GM12865 (cell line): ENCODE data around the gene STX7.
"Not testable (repeated sequence)": the region's sequence is repeated elsewhere in the genome, so short reads cannot be mapped to it uniquely, and the experiment has no call there.

Experiments
- DNase-seq: peaks from one replicate; pipeline ENCODE4 v3.0.0; 2010; ENCODE audit warnings: low read depth
- H3K4me3 ChIP-seq: 2 replicates; pipeline ENCODE4 v1.5.1; 2011; ENCODE audit warnings: mild to moderate bottlenecking, low read depth, low read length, control low read depth
- CTCF ChIP-seq: IDR thresholded peaks from 2 replicates; pipeline ENCODE4 v1.5.1; 2011; ENCODE audit warnings: low read length, control low read depth, low read depth, inconsistent platforms; ENCODE audit not compliant: insufficient read depth; ENCODE audit errors: missing control alignments

The STX7 gene, protein sequence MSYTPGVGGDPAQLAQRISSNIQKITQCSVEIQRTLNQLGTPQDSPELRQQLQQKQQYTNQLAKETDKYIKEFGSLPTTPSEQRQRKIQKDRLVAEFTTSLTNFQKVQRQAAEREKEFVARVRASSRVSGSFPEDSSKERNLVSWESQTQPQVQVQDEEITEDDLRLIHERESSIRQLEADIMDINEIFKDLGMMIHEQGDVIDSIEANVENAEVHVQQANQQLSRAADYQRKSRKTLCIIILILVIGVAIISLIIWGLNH

GRCh38 chr6:132512638-132513632 lies at the start of gene STX7:
Gene STX7 (minus strand): TSS chr6:132513116. CDS start chr6:132503530, 9,586 bp downstream.
- DNase-seq, result peak; percentile 90
- peak within 1 kb of the TSS; percentile 88 for H3K4me3 ChIP-seq
- no peak for TF ChIP-seq CTCF

DNA sequence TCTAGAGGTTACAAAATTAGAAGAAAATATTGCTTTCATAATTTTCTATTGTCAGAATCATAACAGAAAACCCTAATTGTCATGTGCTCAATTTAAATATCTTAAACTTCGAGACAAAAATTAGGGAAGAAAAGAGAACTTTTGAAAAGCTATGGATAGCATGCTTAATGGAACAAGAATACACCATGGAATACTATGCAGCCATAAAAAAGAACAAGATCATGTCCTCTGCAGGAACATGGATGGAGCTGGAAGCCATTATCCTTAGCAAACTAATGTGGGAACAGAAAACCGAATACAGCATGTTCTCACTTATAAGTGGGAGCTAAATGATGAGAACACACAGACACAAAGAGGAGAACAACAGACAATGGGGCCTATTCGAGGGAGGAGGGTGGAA lies 47.2 kb upstream of the STX7 start:
- H3K4me3 ChIP-seq, DNase-seq: not testable (repeated sequence)

DNA sequence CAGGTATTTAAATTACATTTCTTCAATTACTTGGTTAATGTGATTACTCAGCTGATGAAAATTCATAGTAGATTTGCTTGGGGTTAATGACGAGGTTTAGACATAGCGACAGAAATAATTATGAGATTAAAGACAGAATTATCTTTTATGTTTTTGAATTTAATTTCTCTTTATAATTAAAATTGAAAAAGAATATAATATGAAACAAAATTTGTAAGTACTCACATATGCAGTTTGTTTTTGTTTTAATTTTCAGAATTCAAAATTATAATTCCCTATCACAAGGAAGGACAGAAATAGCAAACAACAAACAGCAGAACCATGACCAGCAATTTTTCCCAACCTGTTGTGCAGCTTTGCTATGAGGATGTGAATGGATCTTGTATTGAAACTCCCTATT lies 39.5 kb upstream of the STX7 start, which contains the start of gene TAAR8:
Gene TAAR8, plus strand, starts transcription at position 301 of the 400 bp plus-strand sequence. Its CDS starts 21 bp downstream, at position 322.
- TF ChIP-seq CTCF, result no peak
- no peak for DNase-seq
- no peak within 1 kb of the TSS for H3K4me3 ChIP-seq

- no peak overlapping the region for H3K4me3 ChIP-seq
- TF ChIP-seq CTCF, result no peak
- DNase-seq, result no peak
Measured at GRCh38 chr6:132551214-132551613, 38.3 kb upstream of the STX7 start.

DNA sequence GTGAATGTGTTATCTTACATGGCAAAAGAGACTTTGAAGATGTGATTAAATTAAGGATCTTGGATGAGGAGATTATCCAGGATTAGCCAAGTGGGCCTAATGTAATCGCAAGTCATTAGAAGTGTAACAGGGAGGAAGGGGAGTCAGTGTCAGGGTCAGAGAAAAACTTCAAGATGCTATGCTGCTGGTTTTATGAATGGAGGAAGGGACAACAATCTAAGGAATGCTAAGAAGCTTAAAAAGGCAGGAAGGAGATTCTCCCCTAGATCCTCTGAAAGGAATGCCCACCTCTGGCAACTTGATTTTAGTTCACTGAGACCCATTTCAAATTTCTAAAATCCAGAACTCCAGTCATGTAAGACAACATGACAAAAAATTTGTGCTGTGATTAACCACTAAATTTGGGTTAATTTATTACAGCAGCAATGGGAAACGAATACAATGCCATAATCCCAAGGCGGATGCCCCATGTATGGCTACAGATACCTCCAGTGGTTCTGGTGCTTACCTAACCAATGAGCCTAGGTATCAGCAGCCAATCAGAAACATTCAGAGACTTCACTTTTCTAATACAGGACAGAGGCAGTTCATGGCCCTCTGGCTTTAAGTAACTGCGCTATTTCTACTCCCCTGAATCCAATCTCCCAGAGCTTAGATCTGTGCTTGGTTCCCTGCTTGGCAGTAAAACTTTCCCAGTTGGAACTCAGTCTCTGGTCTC lies 36.0 kb upstream of the STX7 start:
- no peak overlapping the region for H3K4me3 ChIP-seq
- no peak for TF ChIP-seq CTCF
- no peak for DNase-seq

- DNase-seq, result no peak
- H3K4me3 ChIP-seq, result no peak overlapping the region
- no peak for TF ChIP-seq CTCF
Measured at GRCh38 chr6:132544826-132545225, 31.9 kb upstream of the STX7 start.

GRCh38 chr6:132537977-132538376 lies 25.1 kb upstream of the STX7 start, which contains the start of gene TAAR9:
Gene TAAR9 (plus strand): TSS chr6:132538277. CDS start chr6:132538290, 13 bp downstream.
- DNase-seq, result no peak
- no peak within 1 kb of the TSS for H3K4me3 ChIP-seq

More at GRCh38 chr6:132537977-132538376, 25.1 kb upstream of the STX7 start, which contains the start of gene TAAR9:
- TF ChIP-seq CTCF, result no peak
